Ecto neural progenitor cell (in vitro differentiated cells): ENCODE data around the gene ATP6V0E2.

ENCODE experiments used
- DNase-seq: peaks from one replicate; pipeline ENCODE4 v3.0.0-alpha.2; 2018; ENCODE audit warnings: low spot score

Gene ATP6V0E2

GRCh38 chr7:149864023-149864422, 9.7 kb upstream of the ATP6V0E2 start:
- DNase-seq = no peak

- no peak for DNase-seq
Measured at GRCh38 chr7:149864751-149865150, 9.0 kb upstream of the ATP6V0E2 start.

GRCh38 chr7:149865437-149865836, 8.3 kb upstream of the ATP6V0E2 start:
- no peak for DNase-seq

- DNase-seq = no peak
Measured at GRCh38 chr7:149866139-149866778, 7.5 kb upstream of the ATP6V0E2 start.

- DNase-seq = no peak
Measured at GRCh38 chr7:149866779-149867447, 6.9 kb upstream of the ATP6V0E2 start.

- DNase-seq = no peak
Measured at GRCh38 chr7:149867762-149868622, 5.8 kb upstream of the ATP6V0E2 start.

GRCh38 chr7:149868623-149869290, 5.0 kb upstream of the ATP6V0E2 start:
- DNase-seq = no peak

- peak; percentile 29 for DNase-seq
Measured at GRCh38 chr7:149869291-149869650, 4.5 kb upstream of the ATP6V0E2 start.

GRCh38 chr7:149869867-149870266, 3.9 kb upstream of the ATP6V0E2 start:
- DNase-seq = peak; percentile 18

GRCh38 chr7:149870274-149870673, 3.5 kb upstream of the ATP6V0E2 start:
- DNase-seq = no peak

GRCh38 chr7:149870701-149871483, 2.9 kb upstream of the ATP6V0E2 start:
- DNase-seq = peak; percentile 37

GRCh38 chr7:149871576-149871975, 2.2 kb upstream of the ATP6V0E2 start:
- peak; percentile 29 for DNase-seq

GRCh38 chr7:149872419-149873073, 1.2 kb upstream of the ATP6V0E2 start:
- peak; percentile 72 for DNase-seq

- no peak for DNase-seq
Measured at GRCh38 chr7:149873970-149874643, 338 bp downstream of the ATP6V0E2 start.

GRCh38 chr7:149874644-149875028, 867 bp downstream of the ATP6V0E2 start:
- peak; percentile 41 for DNase-seq

- DNase-seq = peak; percentile 34
Measured at GRCh38 chr7:149875396-149875795, 1.6 kb downstream of the ATP6V0E2 start.

GRCh38 chr7:149877890-149878522, 4.2 kb downstream of the ATP6V0E2 start:
- peak; percentile 29 for DNase-seq

- peak; percentile 11 for DNase-seq
Measured at GRCh38 chr7:149878523-149878921, 4.8 kb downstream of the ATP6V0E2 start.

- peak; percentile 37 for DNase-seq
Measured at GRCh38 chr7:149879271-149879743, 5.5 kb downstream of the ATP6V0E2 start.
